ENCODE results near the gene CAPZA3. TPM values are rescaled to one million over a fixed set of nuclear protein-coding genes. Genes with fewer than 3 reads are reported as not detected.

The CAPZA3 gene
- total RNA-seq, 2 donors from 2014 or later, result not detected

DNA sequence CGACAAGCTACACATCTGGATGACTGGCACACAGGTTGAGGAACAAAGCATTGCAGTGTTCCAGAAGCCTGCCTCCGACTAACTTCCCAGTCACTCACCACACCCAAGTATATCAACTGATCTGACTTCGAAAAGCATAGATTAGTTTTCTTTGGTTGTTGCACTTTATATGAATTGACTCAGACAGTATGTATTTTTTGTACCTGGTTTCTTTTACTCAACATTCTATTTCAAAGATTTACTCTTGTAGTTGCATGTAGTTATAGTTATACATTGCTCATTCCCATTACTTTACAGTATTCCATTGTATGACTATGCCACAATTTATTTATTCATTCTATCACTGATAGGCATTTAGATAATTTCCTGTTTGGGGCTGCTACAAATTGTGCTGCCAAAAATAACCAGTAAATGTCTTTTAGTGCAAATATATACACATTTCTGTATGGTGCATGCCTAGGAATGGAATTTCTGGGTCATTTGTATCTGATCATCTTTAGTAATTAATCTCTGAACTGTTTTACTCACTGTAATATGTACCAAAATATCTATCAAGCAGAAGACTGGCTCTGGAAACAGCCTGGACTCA lies 17.9 kb upstream of the CAPZA3 start:
- Histone ChIP-seq H3K9me3 (no peaks in the 10 kb centered on the region), H3K27me3 (replicated peaks; ENCODE audit: insufficient read depth) (no peaks in the 10 kb centered on the region), H3K27ac (no peak overlapping the region), H3K4me1 (ENCODE audit: control insufficient read depth in 1 of 2, low read depth in 2 of 2) (no peaks in the 10 kb centered on the region), H3K4me3 (no peak overlapping the region), H3K36me3 (no peaks in the 10 kb centered on the region)
- ATAC-seq (ENCODE audit: insufficient number of reproducible peaks, low FRiP score, low read depth), result no peak
- no peak for DNase-seq (ENCODE audit: low spot score)
- TF ChIP-seq CTCF (IDR thresholded peaks at IDR 0.05), result no peak

- H3K27ac ChIP-seq, result no peak overlapping the region
- H3K9me3 ChIP-seq, result no peaks in the 10 kb centered on the region
- no peaks in the 10 kb centered on the region for H3K36me3 ChIP-seq
- no peaks in the 10 kb centered on the region for H3K4me1 ChIP-seq (ENCODE audit: control insufficient read depth in 1 of 2, low read depth in 2 of 2)
- H3K27me3 ChIP-seq (replicated peaks; ENCODE audit: insufficient read depth), result no peaks in the 10 kb centered on the region
- ATAC-seq (ENCODE audit: insufficient number of reproducible peaks, low FRiP score, low read depth) (no peak), DNase-seq (ENCODE audit: low spot score) (no peak)
- no peak for TF ChIP-seq CTCF (IDR thresholded peaks at IDR 0.05)
- H3K4me3 ChIP-seq, result no peak overlapping the region
Measured at GRCh38 chr12:18720690-18721089, 17.2 kb upstream of the CAPZA3 start.

DNA sequence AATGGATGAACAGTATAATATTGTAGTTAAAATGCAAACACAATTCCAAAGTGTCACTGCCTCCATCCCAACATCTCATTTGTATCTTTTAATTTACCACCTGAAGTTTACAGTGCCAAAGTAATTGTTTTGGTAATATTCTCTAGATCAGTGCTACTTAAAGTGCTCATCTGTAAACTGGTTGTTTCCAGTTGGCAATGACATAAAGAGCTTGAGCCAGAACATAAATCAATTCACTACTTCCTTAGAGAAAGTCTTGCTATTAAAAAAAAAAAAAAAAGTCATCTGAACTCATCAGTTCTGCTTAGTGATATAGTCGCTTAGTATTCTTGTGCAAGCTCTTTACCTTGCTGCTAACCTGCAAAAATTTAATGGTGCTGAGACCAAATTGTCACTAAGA lies 16.5 kb upstream of the CAPZA3 start:
- H3K4me3 ChIP-seq, result no peak overlapping the region
- no peak for DNase-seq (ENCODE audit: low spot score)
- no peaks in the 10 kb centered on the region for H3K9me3 ChIP-seq
- TF ChIP-seq CTCF (IDR thresholded peaks at IDR 0.05), result no peak
- H3K4me1 ChIP-seq (ENCODE audit: control insufficient read depth in 1 of 2, low read depth in 2 of 2), result no peaks in the 10 kb centered on the region
- ATAC-seq (ENCODE audit: insufficient number of reproducible peaks, low FRiP score, low read depth), result no peak
- H3K27me3 ChIP-seq (replicated peaks; ENCODE audit: insufficient read depth), result no peaks in the 10 kb centered on the region
- H3K36me3 ChIP-seq, result no peaks in the 10 kb centered on the region
- H3K27ac ChIP-seq, result no peak overlapping the region

DNA sequence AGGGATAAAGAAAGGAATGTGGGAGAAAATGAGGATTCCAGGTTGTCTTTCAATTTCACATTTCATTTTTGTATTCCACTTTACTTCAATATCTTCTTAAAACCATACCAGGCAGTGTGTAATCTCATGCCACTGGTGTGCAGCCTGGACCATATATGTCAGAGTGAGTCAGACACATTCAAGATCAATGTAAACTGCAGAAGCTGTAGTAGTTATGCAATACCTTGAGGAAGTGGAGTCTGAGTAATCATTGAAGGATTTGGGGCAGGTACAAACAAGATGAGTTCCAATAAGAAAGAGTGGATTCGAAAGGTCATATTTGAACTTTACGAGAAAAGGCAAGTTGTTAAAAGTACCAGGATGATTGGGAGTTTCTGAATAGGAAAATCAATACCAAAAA lies 14.2 kb upstream of the CAPZA3 start:
- ATAC-seq (ENCODE audit: insufficient number of reproducible peaks, low FRiP score, low read depth) (no peak), DNase-seq (ENCODE audit: low spot score) (no peak)
- no peaks in the 10 kb centered on the region for H3K27me3 ChIP-seq (replicated peaks; ENCODE audit: insufficient read depth)
- no peaks in the 10 kb centered on the region for H3K9me3 ChIP-seq
- H3K4me3 ChIP-seq, result no peak overlapping the region
- no peak overlapping the region for H3K27ac ChIP-seq
- no peaks in the 10 kb centered on the region for H3K36me3 ChIP-seq
- no peaks in the 10 kb centered on the region for H3K4me1 ChIP-seq (ENCODE audit: control insufficient read depth in 1 of 2, low read depth in 2 of 2)
- no peak for TF ChIP-seq CTCF (IDR thresholded peaks at IDR 0.05)

GRCh38 chr12:18731156-18731555 lies 6.8 kb upstream of the CAPZA3 start:
- DNase-seq (ENCODE audit: low spot score) (no peak), ATAC-seq (ENCODE audit: insufficient number of reproducible peaks, low FRiP score, low read depth) (no peak)
- H3K9me3 ChIP-seq, result peaks cover 7% of the 10 kb centered on the region
- H3K27me3 ChIP-seq (replicated peaks; ENCODE audit: insufficient read depth), result no peaks in the 10 kb centered on the region
- no peaks in the 10 kb centered on the region for H3K4me1 ChIP-seq (ENCODE audit: control insufficient read depth in 1 of 2, low read depth in 2 of 2)
- H3K4me3 ChIP-seq, result no peak overlapping the region
- TF ChIP-seq CTCF (IDR thresholded peaks at IDR 0.05), result no peak
- H3K36me3 ChIP-seq, result no peaks in the 10 kb centered on the region
- H3K27ac ChIP-seq, result no peak overlapping the region
